Panc1 (cell line): ENCODE data around the gene MTMR11. TPM values are rescaled to one million over a fixed set of nuclear protein-coding genes. Genes with fewer than 3 reads are reported as not detected.
A peak's percentile ranks its signal among the peaks of the same experiment; 100 is the strongest.

Experiments
- ATAC-seq: fragments of 200-7000 bp; cut with Tn5 transposase; 2 replicates; pipeline ENCODE4 v1.9.1; 2020; ENCODE audit warnings: mild to moderate bottlenecking, moderate library complexity
- BruUV-seq: library from RNA; stranded (reverse); fragments of 400-500 nt; replicated peaks from 2 replicates; lab custom pipeline; 2021; lab: Mats Ljungman, UMichigan
- CTCF ChIA-PET: fragments of 300-600 bp; sonication (Branson Sonifier 250); formaldehyde crosslinking; loops from one replicate; lab custom pipeline; 2022; ENCODE audit warnings: antibody characterized with exemption; lab: Charles Lee
- POLR2A ChIA-PET: fragments of 300-600 bp; sonication (Branson Sonifier 250); formaldehyde crosslinking; loops from one replicate; lab custom pipeline; 2022; ENCODE audit warnings: antibody characterized with exemption; lab: Charles Lee
- DNase-seq: peaks from one replicate; pipeline ENCODE4 v3.0.0-alpha.2; 2010; ENCODE audit warnings: low read depth, low spot score
- H3K27ac ChIP-seq: 2 replicates; pipeline ENCODE4 v1.5.1; 2011; ENCODE audit warnings: mild to moderate bottlenecking, low read length, inconsistent platforms
- H3K27me3 ChIP-seq: fragments of 200-500 bp; sonication (Bioruptor generic); 2 replicates; pipeline ENCODE4 v1.6.0; 2014; ENCODE audit warnings: low read length, inconsistent platforms; ENCODE audit not compliant: control insufficient read depth, insufficient read depth
- H3K36me3 ChIP-seq: fragments of 200-500 bp; sonication (Bioruptor generic); 2 replicates; pipeline ENCODE4 v1.5.1; 2014; ENCODE audit warnings: inconsistent platforms, mild to moderate bottlenecking, low read length, moderate library complexity; ENCODE audit not compliant: control insufficient read depth, insufficient read depth
- H3K4me1 ChIP-seq: 2 replicates; pipeline ENCODE4 v1.5.1; 2011; ENCODE audit warnings: inconsistent platforms, mild to moderate bottlenecking, low read length, moderate library complexity; ENCODE audit not compliant: control insufficient read depth, insufficient read depth
- H3K4me3 ChIP-seq, 2 experiments: 2 replicates each; pipeline ENCODE4 v1.5.1; 2011 to 2012; ENCODE audit warnings: low read depth in 2 of 2, low read length in 2 of 2, mild to moderate bottlenecking in 2 of 2, inconsistent platforms in 1 of 2, moderate library complexity in 1 of 2
- H3K9me3 ChIP-seq: fragments of 200-500 bp; sonication (Bioruptor generic); 2 replicates; pipeline ENCODE4 v1.5.1; 2014; ENCODE audit warnings: low read depth, mild to moderate bottlenecking, inconsistent platforms, low read length, moderate library complexity; ENCODE audit not compliant: control insufficient read depth, insufficient read depth
- CTCF ChIP-seq: fragments of 450-650 bp; IDR thresholded peaks from 2 replicates; pipeline ENCODE4 v1.5.1; 2017; ENCODE audit warnings: mild to moderate bottlenecking
- POLR2AphosphoS5 ChIP-seq: IDR thresholded peaks from 2 replicates; pipeline ENCODE4 v1.6.1; 2012; ENCODE audit warnings: mild to moderate bottlenecking, low read depth, low read length, moderate library complexity
- SIN3A ChIP-seq: IDR thresholded peaks from 2 replicates; pipeline ENCODE4 v1.6.1; 2012; ENCODE audit warnings: low read depth, mild to moderate bottlenecking, low read length, moderate library complexity, borderline replicate concordance; ENCODE audit not compliant: insufficient read depth
- TCF7L2 ChIP-seq: IDR thresholded peaks from 2 replicates; pipeline ENCODE4 v1.6.1; 2011; ENCODE audit warnings: mild to moderate bottlenecking, low read depth, low read length, inconsistent platforms
- in situ Hi-C: cut with HindIII; loops from 2 replicates; pipeline ENCODE4 v1.10.0; 2016; ENCODE audit warnings: low sequenced_read_pairs, low pct_unique_long_range_greater_than_20kb
- intact Hi-C: fragments of 100-400 bp; cut with micrococcal nuclease; formaldehyde crosslinking; loops from one replicate; pipeline ENCODE4 v1.10.0; 2022; ENCODE audit not compliant: unreplicated experiment
- total RNA-seq: library from RNA; stranded (reverse); gene quantifications from one replicate; pipeline ENCODE4 v1.2.1, GENCODE V29; 2021; ENCODE audit not compliant: unreplicated experiment
- TF ChIP-seq, protein P1 (sequence below), 2 experiments: IDR thresholded peaks; 2 replicates each; pipeline ENCODE4 v1.6.1; 2011 to 2012; ENCODE audit warnings: low read depth in 2 of 2, control low read depth in 1 of 2, low read length in 1 of 2, mild to moderate bottlenecking in 1 of 2, moderate library complexity in 1 of 2; ENCODE audit not compliant: insufficient read depth in 1 of 2

The MTMR11 gene
- total RNA-seq, 1 experiment from 2014 or later = 12.0 TPM

DNA sequence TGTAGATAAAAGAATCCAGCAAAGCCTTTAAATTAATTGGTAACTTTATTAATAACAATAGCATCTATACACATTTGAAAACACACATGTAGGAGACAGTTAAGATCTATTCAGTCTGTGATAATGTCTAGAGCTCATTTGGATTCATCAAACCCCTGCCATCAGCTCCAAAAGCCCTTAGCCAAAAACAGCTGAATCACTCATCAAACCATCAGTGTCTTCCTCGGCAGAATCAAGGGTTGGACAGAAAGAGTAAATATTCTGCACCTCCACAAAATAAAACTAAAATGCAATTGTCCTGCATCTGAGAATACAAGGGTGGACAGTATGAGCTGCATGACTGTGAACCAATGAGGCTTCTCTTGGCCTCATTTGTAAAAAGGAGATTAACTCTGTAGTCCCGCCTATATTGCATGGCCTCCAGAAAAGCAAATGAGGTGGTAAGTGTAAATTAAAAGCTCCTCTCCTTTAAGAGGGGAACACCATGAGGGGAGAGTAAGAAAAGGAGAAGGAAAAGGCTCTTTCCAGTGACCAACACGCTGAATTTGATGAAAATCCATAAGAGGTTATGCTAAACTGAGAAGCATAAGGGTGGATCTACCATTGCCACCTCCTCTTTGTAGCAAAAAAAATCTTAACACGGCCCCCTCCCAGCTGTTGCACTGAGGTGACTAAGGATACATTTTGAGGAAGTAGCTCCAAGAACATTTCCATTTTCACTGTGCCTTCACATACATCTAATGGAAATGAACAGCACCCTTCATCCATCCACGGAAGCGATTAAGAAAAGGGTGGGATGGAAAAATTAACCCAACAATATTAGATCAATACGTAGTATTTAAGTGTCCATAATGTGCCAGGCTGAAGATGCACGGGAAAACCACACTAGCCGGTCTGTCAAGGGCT is 52.0 kb downstream of the MTMR11 start:
- TF ChIP-seq POLR2AphosphoS5 = no peak
- TF ChIP-seq TCF7L2 = no peak
- no peak for TF ChIP-seq CTCF
- no peak for TF ChIP-seq SIN3A
- TF ChIP-seq, protein P1, sequence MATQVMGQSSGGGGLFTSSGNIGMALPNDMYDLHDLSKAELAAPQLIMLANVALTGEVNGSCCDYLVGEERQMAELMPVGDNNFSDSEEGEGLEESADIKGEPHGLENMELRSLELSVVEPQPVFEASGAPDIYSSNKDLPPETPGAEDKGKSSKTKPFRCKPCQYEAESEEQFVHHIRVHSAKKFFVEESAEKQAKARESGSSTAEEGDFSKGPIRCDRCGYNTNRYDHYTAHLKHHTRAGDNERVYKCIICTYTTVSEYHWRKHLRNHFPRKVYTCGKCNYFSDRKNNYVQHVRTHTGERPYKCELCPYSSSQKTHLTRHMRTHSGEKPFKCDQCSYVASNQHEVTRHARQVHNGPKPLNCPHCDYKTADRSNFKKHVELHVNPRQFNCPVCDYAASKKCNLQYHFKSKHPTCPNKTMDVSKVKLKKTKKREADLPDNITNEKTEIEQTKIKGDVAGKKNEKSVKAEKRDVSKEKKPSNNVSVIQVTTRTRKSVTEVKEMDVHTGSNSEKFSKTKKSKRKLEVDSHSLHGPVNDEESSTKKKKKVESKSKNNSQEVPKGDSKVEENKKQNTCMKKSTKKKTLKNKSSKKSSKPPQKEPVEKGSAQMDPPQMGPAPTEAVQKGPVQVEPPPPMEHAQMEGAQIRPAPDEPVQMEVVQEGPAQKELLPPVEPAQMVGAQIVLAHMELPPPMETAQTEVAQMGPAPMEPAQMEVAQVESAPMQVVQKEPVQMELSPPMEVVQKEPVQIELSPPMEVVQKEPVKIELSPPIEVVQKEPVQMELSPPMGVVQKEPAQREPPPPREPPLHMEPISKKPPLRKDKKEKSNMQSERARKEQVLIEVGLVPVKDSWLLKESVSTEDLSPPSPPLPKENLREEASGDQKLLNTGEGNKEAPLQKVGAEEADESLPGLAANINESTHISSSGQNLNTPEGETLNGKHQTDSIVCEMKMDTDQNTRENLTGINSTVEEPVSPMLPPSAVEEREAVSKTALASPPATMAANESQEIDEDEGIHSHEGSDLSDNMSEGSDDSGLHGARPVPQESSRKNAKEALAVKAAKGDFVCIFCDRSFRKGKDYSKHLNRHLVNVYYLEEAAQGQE (IDR thresholded peaks at IDR 0.05; ENCODE audit: insufficient read depth in 1 of 2, low read depth in 2 of 2, low read length in 1 of 2) = no peak
- Histone ChIP-seq H3K4me1 (peaks cover 15% of the 10 kb centered on the region), H3K27me3 (no peaks in the 10 kb centered on the region), H3K4me3 (peak overlapping the region; percentile 91 to 95), H3K36me3 (no peaks in the 10 kb centered on the region; the same call in 1 of the 2 replicates), H3K9me3 (no peaks in the 10 kb centered on the region), H3K27ac (peak overlapping the region; percentile 86)
- ATAC-seq = no peak
- no peak for DNase-seq
- ChIA-PET POLR2A (interaction anchor here (0.9 kb wide), 1 partner anchor 43 kb away, joined by 3 read pairs; no protein-coding TSS in a partner anchor), CTCF (interaction anchor here (1.0 kb wide), 1 partner anchor 302 kb away, joined by 4 read pairs; no protein-coding TSS in a partner anchor)
- in situ Hi-C loops (no loop called here), intact Hi-C loops (no loop called here)
- no TSS peak for BruUV-seq

DNA sequence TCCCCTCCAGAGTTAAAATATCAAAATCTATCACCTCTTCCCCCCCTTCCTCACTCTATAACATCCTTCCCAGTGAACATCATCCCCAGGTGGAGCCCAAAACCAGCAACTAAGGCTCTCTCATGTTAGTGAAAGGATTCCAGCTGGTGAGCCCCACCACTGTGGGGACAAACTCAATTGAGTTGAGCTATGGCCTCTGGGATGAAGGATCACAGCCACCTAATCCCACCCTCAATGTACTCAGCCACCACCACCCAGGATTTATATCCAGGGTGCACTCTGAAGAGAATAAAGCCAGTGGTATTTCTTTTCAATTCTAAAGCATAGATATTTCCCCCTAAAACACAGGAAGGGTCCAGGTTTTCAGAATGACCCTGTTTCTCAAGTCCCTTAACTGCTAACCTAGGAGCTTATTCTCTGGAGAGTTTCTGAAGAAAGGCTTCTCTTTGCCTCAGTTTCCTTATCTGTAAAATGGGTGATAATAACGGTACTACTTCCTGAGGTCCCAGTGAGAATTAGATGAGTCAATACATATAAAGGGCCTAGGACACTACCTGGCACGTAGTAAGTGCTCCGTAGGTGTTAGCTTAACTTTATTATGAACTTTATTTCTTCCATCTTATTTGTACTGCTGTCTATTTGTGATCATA is 53.0 kb downstream of the MTMR11 start:
- Histone ChIP-seq H3K27me3 (no peaks in the 10 kb centered on the region), H3K36me3 (no peaks in the 10 kb centered on the region; the same call in 1 of the 2 replicates), H3K4me1 (peaks cover 11% of the 10 kb centered on the region; the same call in 1 of the 2 replicates), H3K9me3 (no peaks in the 10 kb centered on the region), H3K27ac (peak overlapping the region; percentile 86), H3K4me3 (peak overlapping the region; percentile 91 to 95)
- ATAC-seq (no peak), DNase-seq (no peak)
- TF ChIP-seq POLR2AphosphoS5 (no peak), TCF7L2 (no peak), CTCF (no peak), SIN3A (no peak)
- TF ChIP-seq, protein P1 (IDR thresholded peaks at IDR 0.05; ENCODE audit: insufficient read depth in 1 of 2, low read depth in 2 of 2, low read length in 1 of 2) = no peak
- CTCF ChIA-PET = no interaction called here
- BruUV-seq = no TSS peak
- intact Hi-C loops = no loop called here
- in situ Hi-C loops = no loop called here
- POLR2A ChIA-PET = no interaction called here
